DOHH2 (cell line): ENCODE data around the gene ZNF526.

ENCODE experiments used
- H3F3A ChIP-seq: fragments of 200-600 bp; sonication (generic), shearing (Covaris generic); 2 replicates; pipeline ENCODE4 v1.6.0; 2016; ENCODE audit warnings: antibody characterized with exemption, mild to moderate bottlenecking; ENCODE audit not compliant: control insufficient read depth, insufficient read depth
- H3K27ac ChIP-seq: fragments of 200-600 bp; sonication (generic); 2 replicates; pipeline ENCODE4 v1.5.1; 2014; ENCODE audit warnings: low read depth, mild to moderate bottlenecking, low read length, moderate library complexity
- H3K27me3 ChIP-seq: fragments of 200-600 bp; sonication (generic); 2 replicates; pipeline ENCODE4 v1.6.1; 2014; ENCODE audit warnings: mild to moderate bottlenecking, low read length, mixed read lengths; ENCODE audit not compliant: control insufficient read depth
- H3K36me3 ChIP-seq: fragments of 200-600 bp; sonication (generic); 2 replicates; pipeline ENCODE4 v1.6.1; 2014; ENCODE audit warnings: mild to moderate bottlenecking, low read length, moderate library complexity, mixed read lengths; ENCODE audit not compliant: control insufficient read depth
- H3K4me1 ChIP-seq: fragments of 200-600 bp; sonication (generic); 2 replicates; pipeline ENCODE4 v1.6.1; 2014; ENCODE audit warnings: mild to moderate bottlenecking, low read length, mixed read lengths; ENCODE audit not compliant: control insufficient read depth
- H3K4me2 ChIP-seq: fragments of 200-600 bp; sonication (generic); 2 replicates; pipeline ENCODE4 v1.6.0; 2014; ENCODE audit warnings: mild to moderate bottlenecking, low read length, moderate library complexity
- H3K4me3 ChIP-seq: fragments of 200-600 bp; sonication (generic); 2 replicates; pipeline ENCODE4 v1.5.1; 2014; ENCODE audit warnings: mild to moderate bottlenecking, low read length, mixed read lengths
- H3K79me2 ChIP-seq: fragments of 200-600 bp; sonication (generic); 2 replicates; pipeline ENCODE4 v1.6.1; 2014; ENCODE audit warnings: mild to moderate bottlenecking, low read length, mixed read lengths; ENCODE audit not compliant: control insufficient read depth
- H3K9me2 ChIP-seq: fragments of 200-600 bp; sonication (generic); replicated peaks from 2 replicates; pipeline ENCODE4 v1.6.1; 2014; ENCODE audit warnings: mild to moderate bottlenecking, low read length, mixed read lengths; ENCODE audit not compliant: control insufficient read depth
- H3K9me3 ChIP-seq: fragments of 200-600 bp; sonication (generic); 2 replicates; pipeline ENCODE4 v1.6.1; 2014; ENCODE audit warnings: antibody characterized with exemption, low read length, mixed read lengths; ENCODE audit not compliant: control insufficient read depth, insufficient read depth
- H4K20me1 ChIP-seq: fragments of 200-600 bp; sonication (generic); 2 replicates; pipeline ENCODE4 v1.6.0; 2014; ENCODE audit warnings: low read depth, mild to moderate bottlenecking, antibody characterized with exemption, low read length, moderate library complexity; ENCODE audit not compliant: control insufficient read depth, insufficient read depth
- CTCF ChIP-seq: fragments of 200-600 bp; sonication (generic); IDR thresholded peaks from one replicate; pipeline ENCODE4 v1.5.1; 2014; ENCODE audit warnings: antibody characterized with exemption, mild to moderate bottlenecking, low read depth, low read length; ENCODE audit not compliant: poor library complexity, severe bottlenecking
- EZH2phosphoT487 ChIP-seq: fragments of 200-600 bp; sonication (generic); IDR thresholded peaks from 2 replicates; pipeline ENCODE4 v1.6.1; 2017; ENCODE audit warnings: borderline replicate concordance, mild to moderate bottlenecking, antibody characterized with exemption, low read length, moderate library complexity, mixed read lengths

The ZNF526 gene

GRCh38 chr19:42202290-42202880 lies 17.7 kb upstream of the ZNF526 start:
- no peaks in the 10 kb centered on the region for H3K27me3 ChIP-seq
- TF ChIP-seq CTCF (no peak), EZH2phosphoT487 (no peak)
- H3K36me3 ChIP-seq = peaks cover 91% of the 10 kb centered on the region
- peaks cover 11% of the 10 kb centered on the region for H3F3A ChIP-seq
- peak overlapping the region; percentile 45 for H3K4me2 ChIP-seq
- H3K9me3 ChIP-seq = no peaks in the 10 kb centered on the region
- no peak overlapping the region for H3K4me3 ChIP-seq
- no peaks in the 10 kb centered on the region for H3K9me2 ChIP-seq
- H3K4me1 ChIP-seq = peaks cover 61% of the 10 kb centered on the region
- H3K79me2 ChIP-seq = peaks cover 48% of the 10 kb centered on the region
- peaks cover 6% of the 10 kb centered on the region; the same call in 1 of the 2 replicates for H4K20me1 ChIP-seq
- peak overlapping the region; percentile 58 for H3K27ac ChIP-seq

- peaks cover 48% of the 10 kb centered on the region for H3K79me2 ChIP-seq
- H3K4me2 ChIP-seq = no peak overlapping the region
- no peak overlapping the region for H3K4me3 ChIP-seq
- peaks cover 94% of the 10 kb centered on the region for H3K36me3 ChIP-seq
- peaks cover 11% of the 10 kb centered on the region for H3F3A ChIP-seq
- no peak overlapping the region for H3K27ac ChIP-seq
- peaks cover 6% of the 10 kb centered on the region; the same call in 1 of the 2 replicates for H4K20me1 ChIP-seq
- H3K4me1 ChIP-seq = peaks cover 50% of the 10 kb centered on the region
- H3K27me3 ChIP-seq = no peaks in the 10 kb centered on the region
- no peak for TF ChIP-seq EZH2phosphoT487
- TF ChIP-seq CTCF = no peak
- H3K9me2 ChIP-seq = no peaks in the 10 kb centered on the region
- no peaks in the 10 kb centered on the region for H3K9me3 ChIP-seq
These were observed 16.4 kb upstream of the ZNF526 start for GRCh38 chr19:42203700-42204099.

GRCh38 chr19:42204664-42205063 lies 15.4 kb upstream of the ZNF526 start:
- Histone ChIP-seq H3K79me2 (peaks cover 41% of the 10 kb centered on the region), H3K9me3 (no peaks in the 10 kb centered on the region), H3K27ac (no peak overlapping the region), H3K27me3 (no peaks in the 10 kb centered on the region), H3K9me2 (no peaks in the 10 kb centered on the region), H3F3A (peaks cover 8% of the 10 kb centered on the region), H3K4me2 (no peak overlapping the region), H4K20me1 (peaks cover 3% of the 10 kb centered on the region; the same call in 1 of the 2 replicates), H3K4me3 (no peak overlapping the region), H3K36me3 (peaks cover 95% of the 10 kb centered on the region), H3K4me1 (peaks cover 40% of the 10 kb centered on the region)
- no peak for TF ChIP-seq EZH2phosphoT487
- TF ChIP-seq CTCF = no peak
